ENCODE data around the gene TLR9.

The TLR9 gene

DNA sequence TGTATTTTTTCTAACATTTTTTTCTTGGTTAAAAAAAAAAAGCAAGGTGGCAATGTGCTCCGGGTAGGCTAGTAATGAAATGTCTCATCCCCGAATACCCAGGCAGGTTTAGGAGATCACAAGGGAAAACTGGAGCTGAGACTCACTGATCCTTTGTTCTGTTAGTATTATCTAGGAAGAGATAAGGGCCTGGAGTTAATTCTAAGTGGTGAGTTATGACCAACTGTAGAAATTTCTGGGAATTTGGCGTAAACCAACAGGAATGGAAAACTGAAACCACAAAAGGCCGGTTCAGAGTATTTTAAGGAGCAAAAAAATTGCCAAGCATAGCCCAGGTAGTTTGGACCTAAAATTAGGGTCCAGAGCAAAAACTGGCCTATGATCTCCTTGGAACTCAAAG is 32.5 kb upstream of the TLR9 start:
- Histone ChIP-seq H3K36me3 (ENCODE audit: control insufficient read depth, insufficient read depth, low read length) (peaks cover 28% of the 10 kb centered on the region), H3K4me3 (ENCODE audit: low read length) (no peak overlapping the region), H3K4me1 (ENCODE audit: control insufficient read depth, insufficient read depth, low read length) (no peaks in the 10 kb centered on the region), H3K9me3 (ENCODE audit: control insufficient read depth, low read length) (no peaks in the 10 kb centered on the region), H3K27me3 (ENCODE audit: control insufficient read depth, insufficient read depth, low read length) (no peaks in the 10 kb centered on the region), H3K9ac (ENCODE audit: low read length) (no peak overlapping the region)

DNA sequence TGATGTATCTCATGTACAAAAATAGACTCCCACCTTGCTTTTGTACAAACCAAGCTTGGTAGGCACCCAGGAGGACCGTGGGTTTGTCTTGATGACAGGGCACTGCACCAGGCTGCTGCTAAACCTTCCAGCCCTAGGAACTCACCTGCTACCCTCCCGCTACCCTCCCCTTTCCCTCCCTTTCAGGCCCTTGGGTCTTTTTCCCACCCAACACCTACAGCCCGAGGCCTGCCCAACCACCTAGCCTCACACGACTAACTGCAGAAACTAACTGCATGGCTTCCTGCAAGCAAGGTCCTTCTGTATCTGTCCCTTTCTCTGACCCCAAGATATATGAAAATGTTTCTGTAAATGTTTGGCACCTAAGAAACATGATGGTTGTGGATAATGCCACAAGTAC is 31.2 kb upstream of the TLR9 start:
- Histone ChIP-seq H3K36me3 (ENCODE audit: control insufficient read depth, insufficient read depth, low read length) (peaks cover 22% of the 10 kb centered on the region), H3K4me3 (ENCODE audit: low read length) (no peak overlapping the region), H3K9me3 (ENCODE audit: control insufficient read depth, low read length) (no peaks in the 10 kb centered on the region), H3K4me1 (ENCODE audit: control insufficient read depth, insufficient read depth, low read length) (no peaks in the 10 kb centered on the region), H3K9ac (ENCODE audit: low read length) (no peak overlapping the region), H3K27me3 (ENCODE audit: control insufficient read depth, insufficient read depth, low read length) (no peaks in the 10 kb centered on the region)

DNA sequence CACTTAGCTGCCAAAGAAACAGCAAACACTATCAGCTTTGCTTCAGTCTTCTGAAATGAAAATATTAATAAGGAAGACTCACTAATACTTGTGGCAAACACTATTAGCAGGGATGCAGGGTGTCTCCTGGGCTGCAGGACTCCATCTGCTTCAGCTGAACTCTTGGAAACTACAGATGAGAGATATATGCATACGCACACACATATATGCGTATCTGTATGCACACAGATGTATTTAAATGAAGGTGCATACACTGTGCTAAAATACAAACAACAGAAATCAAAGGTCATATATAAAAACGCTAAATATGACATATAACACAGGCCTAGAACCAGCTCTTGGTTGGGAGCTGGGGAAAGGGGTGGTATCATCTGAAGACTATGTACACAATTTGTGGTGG is 30.7 kb upstream of the TLR9 start:
- H3K27me3 ChIP-seq (ENCODE audit: control insufficient read depth, insufficient read depth, low read length), result no peaks in the 10 kb centered on the region
- H3K9me3 ChIP-seq (ENCODE audit: control insufficient read depth, low read length), result no peaks in the 10 kb centered on the region
- H3K4me1 ChIP-seq (ENCODE audit: control insufficient read depth, insufficient read depth, low read length), result no peaks in the 10 kb centered on the region
- H3K4me3 ChIP-seq (ENCODE audit: low read length), result no peak overlapping the region
- H3K36me3 ChIP-seq (ENCODE audit: control insufficient read depth, insufficient read depth, low read length), result peaks cover 20% of the 10 kb centered on the region
- no peak overlapping the region for H3K9ac ChIP-seq (ENCODE audit: low read length)

DNA sequence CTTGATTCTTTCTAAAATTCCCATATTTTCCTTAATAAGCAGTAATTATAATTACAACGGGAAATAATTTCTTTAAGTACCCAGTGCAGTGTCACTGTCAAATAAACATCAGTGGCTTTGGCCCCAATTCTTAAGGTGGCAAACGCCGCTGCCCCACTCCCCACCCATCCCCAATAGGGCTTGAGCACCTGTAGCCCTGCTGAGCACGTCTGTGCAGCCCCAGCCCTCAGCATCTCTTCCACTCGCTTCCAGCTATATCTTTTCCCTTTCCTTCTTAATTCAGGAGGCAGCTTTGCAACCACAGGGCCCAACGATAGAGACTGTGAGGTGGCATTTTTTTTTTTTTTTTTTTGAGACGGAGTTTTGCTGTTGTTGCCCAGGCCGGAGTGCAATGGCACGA is 29.2 kb upstream of the TLR9 start:
- H3K27me3 ChIP-seq (ENCODE audit: control insufficient read depth, insufficient read depth, low read length), result no peaks in the 10 kb centered on the region
- H3K36me3 ChIP-seq (ENCODE audit: control insufficient read depth, insufficient read depth, low read length), result peaks cover 17% of the 10 kb centered on the region
- H3K4me1 ChIP-seq (ENCODE audit: control insufficient read depth, insufficient read depth, low read length), result peaks cover 12% of the 10 kb centered on the region
- no peaks in the 10 kb centered on the region for H3K9me3 ChIP-seq (ENCODE audit: control insufficient read depth, low read length)
- H3K9ac ChIP-seq (ENCODE audit: low read length), result no peak overlapping the region
- no peak overlapping the region for H3K4me3 ChIP-seq (ENCODE audit: low read length)

DNA sequence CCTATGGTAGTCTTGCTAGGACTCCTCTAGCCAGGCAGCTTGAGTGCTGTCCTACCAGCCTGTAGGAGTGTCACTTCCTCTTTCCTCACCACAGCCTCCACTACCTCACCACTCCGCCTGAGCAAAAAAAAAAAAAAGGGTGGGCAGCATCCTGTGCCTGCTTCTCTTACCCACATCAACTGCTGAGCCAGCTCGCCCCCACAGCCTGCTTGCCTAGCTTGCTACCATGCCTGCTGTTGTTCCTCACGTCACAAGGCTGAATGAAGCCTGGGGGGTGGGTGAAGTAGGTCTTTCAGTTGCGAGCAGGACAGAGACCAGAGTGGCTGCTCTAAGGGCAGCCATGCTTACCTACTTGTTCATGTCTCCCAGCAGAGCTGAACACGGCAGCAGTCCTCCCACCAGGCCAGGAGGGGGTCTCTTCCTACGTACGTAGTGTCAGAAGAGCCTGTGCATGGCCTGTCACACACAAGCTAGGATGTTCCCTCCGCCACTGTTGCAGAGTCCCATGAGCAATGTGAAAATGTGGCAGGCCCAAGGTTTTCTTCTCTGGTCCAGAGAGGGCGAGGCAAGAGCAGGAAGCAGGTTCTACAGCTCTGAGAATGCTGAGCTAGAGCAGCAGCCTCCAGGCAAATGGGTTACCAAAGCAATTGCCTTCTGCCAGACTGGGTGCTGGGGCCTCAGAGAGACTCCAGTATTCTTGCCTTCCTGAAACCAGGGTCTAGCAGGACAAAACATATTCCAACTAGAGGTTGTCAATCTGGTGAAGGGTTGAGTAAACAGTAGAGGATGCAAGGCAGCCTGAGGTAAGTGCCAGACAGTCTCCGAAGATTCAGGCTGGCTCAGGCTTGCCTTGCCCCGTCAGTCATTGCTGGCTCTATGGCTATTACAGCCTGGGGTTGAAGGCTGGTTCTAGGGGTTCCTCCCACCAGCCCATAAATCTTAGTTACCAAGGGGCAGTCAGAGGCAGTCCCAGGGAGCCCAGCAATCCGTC is 28.2 kb upstream of the TLR9 start:
- peaks cover 10% of the 10 kb centered on the region for H3K36me3 ChIP-seq (ENCODE audit: control insufficient read depth, insufficient read depth, low read length)
- H3K4me1 ChIP-seq (ENCODE audit: control insufficient read depth, insufficient read depth, low read length), result peaks cover 19% of the 10 kb centered on the region
- H3K9me3 ChIP-seq (ENCODE audit: control insufficient read depth, low read length), result no peaks in the 10 kb centered on the region
- H3K9ac ChIP-seq (ENCODE audit: low read length), result no peak overlapping the region
- H3K27me3 ChIP-seq (ENCODE audit: control insufficient read depth, insufficient read depth, low read length), result no peaks in the 10 kb centered on the region
- no peak overlapping the region for H3K4me3 ChIP-seq (ENCODE audit: low read length)

DNA sequence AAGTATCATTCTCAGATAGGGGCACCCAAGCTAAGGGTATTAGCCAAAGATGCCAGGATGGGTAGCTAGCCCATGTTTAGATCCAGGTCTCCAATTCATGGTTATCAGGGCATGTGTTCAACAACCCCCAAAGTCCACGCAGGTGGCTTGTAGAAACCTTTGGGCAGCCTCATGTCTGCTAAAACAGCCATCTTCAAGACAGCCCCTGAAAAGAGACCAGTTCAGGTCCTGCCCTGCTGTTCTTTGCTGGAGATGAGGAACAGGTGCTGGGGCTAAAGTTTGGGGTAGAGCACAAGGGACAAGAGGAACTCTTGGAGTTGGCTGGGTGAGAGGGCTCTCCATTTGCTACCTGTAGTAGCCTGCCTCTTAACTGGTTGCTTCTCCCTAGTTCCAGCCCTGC is 24.7 kb upstream of the TLR9 start:
- Histone ChIP-seq H3K9me3 (ENCODE audit: control insufficient read depth, low read length) (no peaks in the 10 kb centered on the region), H3K4me3 (ENCODE audit: low read length) (no peak overlapping the region), H3K36me3 (ENCODE audit: control insufficient read depth, insufficient read depth, low read length) (no peaks in the 10 kb centered on the region), H3K9ac (ENCODE audit: low read length) (no peak overlapping the region), H3K4me1 (ENCODE audit: control insufficient read depth, insufficient read depth, low read length) (peaks cover 22% of the 10 kb centered on the region), H3K27me3 (ENCODE audit: control insufficient read depth, insufficient read depth, low read length) (no peaks in the 10 kb centered on the region)

DNA sequence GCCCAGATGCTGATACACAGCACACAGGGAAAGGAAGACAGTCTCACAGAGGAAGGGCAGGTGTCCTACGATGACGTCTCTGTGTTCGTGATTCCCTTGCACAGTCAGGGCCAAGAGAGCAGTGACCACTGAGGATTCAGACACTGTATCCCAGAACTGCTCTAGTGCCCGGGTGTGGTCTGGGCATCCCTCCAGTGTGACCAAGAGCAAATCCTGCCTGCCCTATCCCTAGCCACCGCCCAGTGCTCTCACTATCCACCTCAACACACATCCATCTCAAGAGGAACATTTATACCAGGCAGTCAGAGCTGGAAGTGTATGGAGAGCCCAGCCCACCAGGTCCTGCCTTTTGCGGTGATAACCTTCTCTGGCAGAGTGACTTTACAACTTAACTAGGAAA is 24.2 kb upstream of the TLR9 start:
- H3K9me3 ChIP-seq (ENCODE audit: control insufficient read depth, low read length), result no peaks in the 10 kb centered on the region
- H3K27me3 ChIP-seq (ENCODE audit: control insufficient read depth, insufficient read depth, low read length), result no peaks in the 10 kb centered on the region
- peaks cover 24% of the 10 kb centered on the region for H3K4me1 ChIP-seq (ENCODE audit: control insufficient read depth, insufficient read depth, low read length)
- H3K9ac ChIP-seq (ENCODE audit: low read length), result no peak overlapping the region
- no peak overlapping the region for H3K4me3 ChIP-seq (ENCODE audit: low read length)
- no peaks in the 10 kb centered on the region for H3K36me3 ChIP-seq (ENCODE audit: control insufficient read depth, insufficient read depth, low read length)

DNA sequence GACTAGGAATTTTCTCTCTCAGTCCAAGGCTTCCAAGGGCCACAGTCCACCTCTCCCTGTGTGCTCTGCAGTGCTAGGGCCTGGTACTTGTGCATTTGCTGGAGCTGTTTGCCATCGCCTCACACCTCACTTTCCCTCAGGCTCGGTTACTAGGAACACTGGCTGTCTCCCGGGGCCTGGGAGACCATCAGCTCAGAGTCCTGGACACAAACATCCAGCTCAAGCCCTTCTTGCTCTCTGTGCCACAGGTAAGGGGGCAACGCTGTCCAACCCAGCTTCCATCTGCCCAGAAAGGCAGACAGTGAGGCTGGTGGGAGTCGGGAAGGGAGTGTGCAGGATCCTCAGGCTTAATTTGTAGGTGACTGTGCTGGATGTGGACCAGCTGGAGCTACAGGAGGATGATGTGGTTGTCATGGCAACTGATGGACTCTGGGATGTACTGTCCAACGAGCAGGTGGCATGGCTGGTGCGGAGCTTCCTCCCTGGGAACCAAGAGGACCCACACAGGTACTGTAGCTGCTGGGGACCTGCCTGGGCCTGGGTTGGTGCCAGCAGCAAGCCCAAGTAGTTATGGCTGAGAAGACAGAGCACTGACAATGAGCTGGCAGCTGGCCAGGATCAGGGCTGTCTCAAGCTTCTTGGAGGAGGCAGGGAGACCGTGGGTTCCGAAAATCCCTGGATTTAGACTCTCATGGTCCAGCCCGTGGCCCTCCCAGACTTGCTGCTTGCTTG is 23.5 kb upstream of the TLR9 start:
- Histone ChIP-seq H3K9ac (ENCODE audit: low read length) (no peak overlapping the region), H3K27me3 (ENCODE audit: control insufficient read depth, insufficient read depth, low read length) (no peaks in the 10 kb centered on the region), H3K36me3 (ENCODE audit: control insufficient read depth, insufficient read depth, low read length) (no peaks in the 10 kb centered on the region), H3K4me3 (ENCODE audit: low read length) (no peak overlapping the region), H3K9me3 (ENCODE audit: control insufficient read depth, low read length) (no peaks in the 10 kb centered on the region), H3K4me1 (ENCODE audit: control insufficient read depth, insufficient read depth, low read length) (peaks cover 24% of the 10 kb centered on the region)

DNA sequence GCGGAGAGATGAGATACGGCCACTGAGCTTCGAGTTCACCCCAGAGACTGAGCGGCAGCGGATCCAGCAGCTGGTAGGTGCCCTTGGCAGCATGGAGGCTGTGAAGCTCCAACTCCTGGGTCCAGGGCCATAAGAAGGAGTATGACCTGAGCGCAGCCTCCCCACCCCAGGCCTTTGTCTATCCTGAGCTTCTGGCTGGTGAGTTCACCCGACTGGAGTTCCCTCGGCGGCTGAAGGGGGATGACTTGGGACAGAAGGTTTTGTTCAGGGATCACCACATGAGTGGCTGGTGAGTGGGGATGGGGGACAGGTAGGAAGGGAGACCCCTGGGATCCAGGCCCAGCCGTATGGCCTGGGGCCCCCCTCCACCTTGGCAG is 22.7 kb upstream of the TLR9 start:
- Histone ChIP-seq H3K36me3 (ENCODE audit: control insufficient read depth, insufficient read depth, low read length) (no peaks in the 10 kb centered on the region), H3K9ac (ENCODE audit: low read length) (no peak overlapping the region), H3K4me1 (ENCODE audit: control insufficient read depth, insufficient read depth, low read length) (peaks cover 24% of the 10 kb centered on the region)

DNA sequence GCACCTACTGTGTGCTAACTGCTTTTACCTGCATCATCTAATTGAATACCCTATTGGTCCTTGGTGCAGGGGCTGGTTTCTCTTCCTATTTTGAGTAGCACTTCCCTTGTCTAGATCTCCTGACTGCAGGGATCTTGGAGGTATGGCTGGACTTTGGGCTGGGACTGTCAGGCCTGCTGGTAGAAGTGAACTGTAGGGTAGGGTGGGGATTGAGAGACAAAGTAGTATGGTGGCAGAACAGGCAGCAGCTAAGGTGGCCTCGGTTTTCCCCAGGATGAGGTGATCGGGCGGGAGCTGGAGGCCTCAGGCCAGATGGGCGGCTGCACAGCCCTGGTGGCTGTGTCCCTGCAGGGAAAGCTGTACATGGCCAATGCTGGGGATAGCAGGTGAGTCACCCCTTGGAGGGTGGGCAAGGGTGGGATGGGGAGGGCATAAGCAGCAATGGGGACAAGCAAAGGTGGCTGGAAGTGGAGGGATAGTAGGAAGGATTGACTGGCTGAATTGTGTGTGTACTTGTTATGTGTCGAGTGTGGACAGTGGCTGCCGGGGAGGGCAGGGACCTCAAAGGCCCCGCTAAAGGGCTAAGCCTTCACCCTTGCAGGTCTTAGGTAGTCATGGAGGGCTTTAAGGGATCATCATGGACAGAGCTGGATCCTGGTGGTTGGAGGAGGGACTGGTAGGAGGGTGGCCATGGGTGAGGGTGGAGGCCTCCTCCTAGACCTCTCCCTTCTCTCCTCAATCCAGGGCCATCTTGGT is 22.1 kb upstream of the TLR9 start:
- peaks cover 24% of the 10 kb centered on the region for H3K4me1 ChIP-seq (ENCODE audit: control insufficient read depth, insufficient read depth, low read length)
- no peaks in the 10 kb centered on the region for H3K36me3 ChIP-seq (ENCODE audit: control insufficient read depth, insufficient read depth, low read length)
- H3K4me3 ChIP-seq (ENCODE audit: low read length), result no peak overlapping the region
- no peaks in the 10 kb centered on the region for H3K27me3 ChIP-seq (ENCODE audit: control insufficient read depth, insufficient read depth, low read length)
- no peak overlapping the region for H3K9ac ChIP-seq (ENCODE audit: low read length)
- H3K9me3 ChIP-seq (ENCODE audit: control insufficient read depth, low read length), result no peaks in the 10 kb centered on the region

More for the DNA sequence above, 22.7 kb upstream of the TLR9 start:
- no peaks in the 10 kb centered on the region for H3K27me3 ChIP-seq (ENCODE audit: control insufficient read depth, insufficient read depth, low read length)
- no peaks in the 10 kb centered on the region for H3K9me3 ChIP-seq (ENCODE audit: control insufficient read depth, low read length)
- H3K4me3 ChIP-seq (ENCODE audit: low read length), result no peak overlapping the region

DNA sequence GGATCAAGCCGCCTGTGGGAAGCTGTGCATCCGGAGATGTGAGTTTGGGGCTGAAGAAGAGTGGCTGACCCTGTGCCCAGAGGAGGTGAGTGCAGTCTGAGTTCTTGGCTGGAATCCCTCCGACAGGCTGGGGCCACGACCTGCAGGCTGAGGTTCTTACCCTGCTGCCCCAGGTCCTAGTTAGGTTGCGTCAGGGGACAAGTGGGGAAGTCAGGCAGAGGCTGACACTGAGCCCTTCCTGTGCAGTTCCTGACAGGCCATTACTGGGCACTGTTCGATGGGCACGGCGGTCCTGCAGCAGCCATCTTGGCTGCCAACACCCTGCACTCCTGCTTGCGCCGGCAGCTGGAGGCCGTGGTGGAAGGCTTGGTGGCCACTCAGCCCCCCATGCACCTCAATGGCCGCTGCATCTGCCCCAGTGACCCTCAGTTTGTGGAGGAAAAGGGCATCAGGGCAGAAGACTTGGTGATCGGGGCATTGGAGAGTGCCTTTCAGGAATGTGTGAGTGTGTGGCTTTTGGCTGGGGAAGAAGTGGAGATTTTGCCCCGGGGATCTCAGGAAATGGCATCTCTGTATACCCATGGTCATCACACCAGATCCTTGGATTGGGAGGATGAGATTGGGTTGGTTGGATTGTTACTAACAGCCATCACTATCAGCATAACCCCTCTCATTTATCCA is 21.4 kb upstream of the TLR9 start:
- peaks cover 24% of the 10 kb centered on the region for H3K4me1 ChIP-seq (ENCODE audit: control insufficient read depth, insufficient read depth, low read length)

More for the DNA sequence above, 21.4 kb upstream of the TLR9 start:
- H3K36me3 ChIP-seq (ENCODE audit: control insufficient read depth, insufficient read depth, low read length), result no peaks in the 10 kb centered on the region
- H3K9ac ChIP-seq (ENCODE audit: low read length), result peak overlapping the region; percentile 67
- H3K9me3 ChIP-seq (ENCODE audit: control insufficient read depth, low read length), result no peaks in the 10 kb centered on the region
- no peaks in the 10 kb centered on the region for H3K27me3 ChIP-seq (ENCODE audit: control insufficient read depth, insufficient read depth, low read length)
- H3K4me3 ChIP-seq (ENCODE audit: low read length), result no peak overlapping the region

All from mucosa of stomach (tissue), 1 donor.